Measurements from ENCODE around the gene ISM2.

DNA sequence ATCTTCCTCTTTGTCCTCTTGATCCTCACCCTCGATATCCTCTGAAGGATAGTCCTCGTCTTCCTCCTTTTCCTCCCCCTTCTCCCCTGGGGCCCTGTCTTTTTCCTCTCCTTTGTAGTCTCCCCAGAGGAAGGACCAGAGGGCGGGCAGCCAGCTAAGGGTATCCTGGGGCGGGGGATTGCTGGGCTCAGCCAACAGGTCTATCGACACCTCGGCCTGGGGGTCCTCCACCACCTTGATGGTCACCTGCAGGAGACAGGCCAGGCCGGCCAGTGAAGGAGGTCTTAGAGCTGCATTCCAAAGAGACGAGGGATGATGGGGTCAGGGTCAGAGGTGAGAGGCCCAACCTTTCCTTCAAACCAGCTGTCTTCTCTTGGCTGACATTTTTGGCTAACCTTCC lies 16.2 kb downstream of the ISM2 start:
- TF ChIP-seq, protein P1, sequence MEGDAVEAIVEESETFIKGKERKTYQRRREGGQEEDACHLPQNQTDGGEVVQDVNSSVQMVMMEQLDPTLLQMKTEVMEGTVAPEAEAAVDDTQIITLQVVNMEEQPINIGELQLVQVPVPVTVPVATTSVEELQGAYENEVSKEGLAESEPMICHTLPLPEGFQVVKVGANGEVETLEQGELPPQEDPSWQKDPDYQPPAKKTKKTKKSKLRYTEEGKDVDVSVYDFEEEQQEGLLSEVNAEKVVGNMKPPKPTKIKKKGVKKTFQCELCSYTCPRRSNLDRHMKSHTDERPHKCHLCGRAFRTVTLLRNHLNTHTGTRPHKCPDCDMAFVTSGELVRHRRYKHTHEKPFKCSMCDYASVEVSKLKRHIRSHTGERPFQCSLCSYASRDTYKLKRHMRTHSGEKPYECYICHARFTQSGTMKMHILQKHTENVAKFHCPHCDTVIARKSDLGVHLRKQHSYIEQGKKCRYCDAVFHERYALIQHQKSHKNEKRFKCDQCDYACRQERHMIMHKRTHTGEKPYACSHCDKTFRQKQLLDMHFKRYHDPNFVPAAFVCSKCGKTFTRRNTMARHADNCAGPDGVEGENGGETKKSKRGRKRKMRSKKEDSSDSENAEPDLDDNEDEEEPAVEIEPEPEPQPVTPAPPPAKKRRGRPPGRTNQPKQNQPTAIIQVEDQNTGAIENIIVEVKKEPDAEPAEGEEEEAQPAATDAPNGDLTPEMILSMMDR (IDR thresholded peaks at IDR 0.05) = no peak
- no peak for TF ChIP-seq EP300 (IDR thresholded peaks at IDR 0.05)
- TF ChIP-seq POLR2AphosphoS5 (IDR thresholded peaks at IDR 0.05) = no peak
- TF ChIP-seq POLR2A (IDR thresholded peaks at IDR 0.05) = no peak
